ENCODE measurements around the gene CD200.
A peak's percentile ranks its signal among the peaks of the same experiment; 100 is the strongest.
"Not testable (repeated sequence)": the region's sequence is repeated elsewhere in the genome, so short reads cannot be mapped to it uniquely, and the experiment has no call there.

CD200 gene

GRCh38 chr3:112362221-112362620 is 29.3 kb downstream of the CD200 start:
- no peak for FAIRE-seq

DNA sequence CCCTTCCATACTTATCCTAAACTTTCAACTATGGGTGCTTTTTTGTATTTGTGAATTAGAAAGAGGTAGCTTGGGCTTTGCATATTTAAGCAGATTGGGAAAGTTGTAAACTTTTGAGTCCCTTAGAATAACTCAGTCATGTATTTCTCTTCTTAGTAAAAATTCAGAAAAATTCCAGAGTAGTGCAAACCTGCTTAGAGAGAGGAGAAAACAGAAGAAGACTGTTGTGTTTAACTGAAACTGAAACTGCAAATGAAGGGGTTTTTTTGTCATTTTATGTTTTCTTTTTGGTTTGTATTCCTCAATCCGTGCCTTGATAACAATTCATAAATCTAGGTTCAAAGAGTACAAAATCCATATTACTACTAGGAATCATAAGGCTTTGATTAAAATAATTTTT is 31.3 kb downstream of the CD200 start:
- FAIRE-seq = no peak

DNA sequence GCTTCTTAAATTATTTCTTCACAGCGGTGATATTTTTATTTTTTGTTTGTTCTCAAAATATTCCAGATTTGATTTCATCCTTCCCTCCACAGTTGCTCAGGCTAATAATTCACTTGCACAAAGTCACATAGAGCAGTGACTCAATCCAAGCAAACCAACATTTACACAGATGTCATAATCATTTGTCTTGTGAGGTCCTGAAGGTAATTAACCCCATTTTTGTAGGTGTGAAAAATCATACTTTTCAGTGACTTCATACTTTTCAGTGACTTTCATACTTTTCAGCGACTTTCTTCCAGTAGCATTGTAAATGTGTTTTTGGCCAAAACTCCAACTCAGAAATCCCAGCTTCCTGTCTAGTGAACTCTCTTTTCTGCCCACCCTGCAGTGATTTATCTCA is 32.1 kb downstream of the CD200 start:
- FAIRE-seq = no peak

GRCh38 chr3:112365636-112366035 is 32.7 kb downstream of the CD200 start:
- no peak for FAIRE-seq

GRCh38 chr3:112366522-112366921 is 33.6 kb downstream of the CD200 start:
- no peak for FAIRE-seq

DNA sequence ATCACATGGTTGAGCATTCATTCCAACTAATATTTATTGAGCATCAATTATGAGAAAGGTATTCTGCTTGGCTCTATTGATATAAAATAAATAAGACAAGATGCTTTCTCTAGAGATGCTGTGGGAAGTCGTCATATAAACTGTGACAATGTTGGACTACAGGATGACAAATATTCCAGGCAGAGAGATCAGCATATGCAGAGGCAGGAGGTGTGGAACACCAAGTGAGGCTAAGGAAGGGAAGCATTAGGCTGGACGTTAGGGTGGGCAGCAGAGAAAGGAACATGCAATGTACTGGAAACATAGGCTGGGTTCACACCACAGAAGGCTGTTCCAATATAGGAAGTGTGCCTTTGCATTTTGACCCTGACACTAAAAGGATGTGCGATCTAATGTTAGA is 38.6 kb downstream of the CD200 start:
- FAIRE-seq = no peak

GRCh38 chr3:112372396-112372795 is 39.4 kb downstream of the CD200 start:
- FAIRE-seq = no peak

- FAIRE-seq = no peak
Measured at GRCh38 chr3:112373476-112373875, 40.5 kb downstream of the CD200 start.

- FAIRE-seq = no peak
Measured at GRCh38 chr3:112373924-112374323, 41.0 kb downstream of the CD200 start.

GRCh38 chr3:112374333-112374734 is 41.4 kb downstream of the CD200 start:
- FAIRE-seq = no peak

DNA sequence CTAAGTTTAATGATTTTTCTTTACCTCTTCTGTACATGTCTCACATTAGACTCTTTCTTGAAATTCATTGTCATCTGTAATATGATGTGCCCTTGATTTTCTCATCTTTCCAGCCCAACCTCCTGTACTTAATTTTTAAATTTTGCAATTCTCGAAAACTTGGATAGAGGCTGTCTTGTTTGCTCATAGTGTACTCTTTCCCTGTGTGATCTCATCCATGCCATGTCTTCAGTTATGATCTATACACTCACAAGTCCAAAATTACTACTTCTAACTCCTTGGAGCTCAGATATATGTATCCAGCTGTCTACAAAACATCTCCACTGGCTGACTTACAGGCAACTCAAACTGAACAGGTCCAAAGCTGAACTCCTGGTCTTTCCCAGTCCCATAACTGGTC is 42.2 kb downstream of the CD200 start:
- no peak for FAIRE-seq

GRCh38 chr3:112376241-112376911 is 43.4 kb downstream of the CD200 start:
- FAIRE-seq = no peak

DNA sequence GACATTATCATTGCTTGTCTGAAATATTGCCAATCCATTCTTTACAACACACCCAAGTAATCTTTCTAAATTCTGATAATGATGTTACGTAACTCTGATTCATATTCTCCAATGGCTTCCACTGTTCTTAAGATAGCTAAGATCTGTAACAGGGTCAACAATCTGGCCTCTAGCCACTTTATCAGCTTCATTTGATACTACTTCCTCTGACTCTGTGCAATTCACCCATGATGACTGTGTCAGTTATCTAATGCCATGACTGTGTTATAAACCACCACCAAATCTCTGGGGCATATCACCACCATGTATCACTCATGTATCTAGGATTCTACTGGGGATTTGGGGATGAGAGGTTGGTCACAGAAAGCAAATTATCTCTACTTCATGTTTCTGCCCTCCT is 44.0 kb downstream of the CD200 start:
- no peak for FAIRE-seq

DNA sequence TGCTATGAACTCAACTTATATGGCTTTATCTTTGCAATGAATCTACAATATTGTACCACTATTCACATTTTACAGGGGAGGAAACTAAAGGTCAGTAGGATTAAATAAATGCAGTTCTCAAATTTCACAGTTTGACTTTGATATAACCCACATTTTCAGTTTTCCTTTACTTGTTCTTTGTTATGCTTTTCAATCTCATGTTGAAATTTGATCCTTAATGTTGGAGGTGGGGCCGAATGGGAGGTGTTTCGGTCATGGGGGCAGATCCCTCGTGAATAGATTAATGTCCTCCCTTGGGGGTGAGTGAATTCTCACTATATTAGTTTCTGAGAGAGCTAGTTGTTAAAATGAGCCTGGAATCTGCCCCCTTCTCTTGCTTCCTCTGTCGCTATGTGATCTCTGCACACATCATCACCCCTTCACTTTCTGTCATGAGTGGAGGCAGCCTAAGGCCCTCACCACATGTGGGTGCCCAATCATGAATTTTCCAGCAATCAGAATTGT is 44.7 kb downstream of the CD200 start:
- FAIRE-seq = no peak

GRCh38 chr3:112378347-112378746 is 45.4 kb downstream of the CD200 start:
- not testable (repeated sequence) for FAIRE-seq

- FAIRE-seq = no peak
Measured at GRCh38 chr3:112379020-112379690, 46.2 kb downstream of the CD200 start.

GRCh38 chr3:112381673-112382542 is 49.0 kb downstream of the CD200 start:
- no peak for FAIRE-seq

- FAIRE-seq = no peak
Measured at GRCh38 chr3:112382543-112383160, 49.7 kb downstream of the CD200 start.

DNA sequence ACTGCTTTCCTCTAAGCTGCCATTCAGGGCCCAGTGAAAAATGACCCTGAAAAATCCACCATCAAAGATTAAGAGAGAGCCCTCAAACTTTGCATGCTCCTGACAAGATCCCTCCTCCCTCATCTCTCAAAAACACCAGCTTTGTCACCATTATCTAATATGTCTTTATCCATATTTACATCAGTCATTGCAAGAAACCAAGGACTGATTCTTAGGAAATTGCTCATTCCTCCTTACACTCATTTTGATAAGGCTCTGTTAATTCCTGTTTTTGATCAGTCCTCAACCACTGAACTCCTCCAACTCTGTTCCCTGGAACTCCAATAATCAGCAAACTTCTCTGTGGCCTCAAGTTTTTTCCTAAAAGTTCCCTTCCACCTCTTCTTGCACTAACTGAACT is 51.8 kb downstream of the CD200 start:
- no peak for FAIRE-seq

DNA sequence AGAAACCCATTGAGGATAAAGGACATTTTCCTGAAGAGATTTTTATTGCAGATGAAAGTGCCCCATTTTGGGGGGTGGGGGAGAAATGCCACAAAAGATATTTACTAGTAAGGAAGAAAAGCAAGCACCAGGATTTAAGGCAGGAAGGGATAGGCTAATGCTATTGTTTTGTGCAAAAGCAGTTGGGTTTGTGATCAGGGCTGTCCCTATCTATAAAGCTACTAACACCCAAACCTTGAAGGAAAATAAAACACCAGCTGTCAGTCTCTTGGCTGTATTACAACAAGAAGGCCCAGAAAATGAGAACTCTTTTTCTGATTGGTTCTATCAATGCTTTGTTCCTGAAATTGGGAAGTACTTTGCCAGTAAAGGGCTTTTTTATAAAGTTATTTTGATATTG is 56.0 kb downstream of the CD200 start:
- no peak for FAIRE-seq

DNA sequence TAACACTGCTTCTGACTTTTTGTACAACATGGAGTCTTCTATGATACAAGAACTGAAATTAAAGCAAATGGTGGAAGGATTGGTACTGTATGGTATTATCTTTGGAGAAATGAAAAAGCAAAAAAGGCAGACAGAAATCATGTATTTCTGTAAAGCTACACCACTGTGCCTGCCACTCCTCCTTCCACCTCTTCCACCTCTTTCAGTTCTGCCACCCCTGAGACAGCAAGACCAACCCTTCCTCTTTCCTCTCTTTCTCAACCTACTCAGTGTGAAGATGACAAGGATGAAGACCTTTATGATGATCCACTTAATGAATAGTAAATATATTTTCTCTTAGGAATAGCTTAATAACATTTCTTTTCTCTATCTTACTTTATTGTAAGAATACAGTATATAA is 57.0 kb downstream of the CD200 start:
- peak; percentile 80 for FAIRE-seq

DNA sequence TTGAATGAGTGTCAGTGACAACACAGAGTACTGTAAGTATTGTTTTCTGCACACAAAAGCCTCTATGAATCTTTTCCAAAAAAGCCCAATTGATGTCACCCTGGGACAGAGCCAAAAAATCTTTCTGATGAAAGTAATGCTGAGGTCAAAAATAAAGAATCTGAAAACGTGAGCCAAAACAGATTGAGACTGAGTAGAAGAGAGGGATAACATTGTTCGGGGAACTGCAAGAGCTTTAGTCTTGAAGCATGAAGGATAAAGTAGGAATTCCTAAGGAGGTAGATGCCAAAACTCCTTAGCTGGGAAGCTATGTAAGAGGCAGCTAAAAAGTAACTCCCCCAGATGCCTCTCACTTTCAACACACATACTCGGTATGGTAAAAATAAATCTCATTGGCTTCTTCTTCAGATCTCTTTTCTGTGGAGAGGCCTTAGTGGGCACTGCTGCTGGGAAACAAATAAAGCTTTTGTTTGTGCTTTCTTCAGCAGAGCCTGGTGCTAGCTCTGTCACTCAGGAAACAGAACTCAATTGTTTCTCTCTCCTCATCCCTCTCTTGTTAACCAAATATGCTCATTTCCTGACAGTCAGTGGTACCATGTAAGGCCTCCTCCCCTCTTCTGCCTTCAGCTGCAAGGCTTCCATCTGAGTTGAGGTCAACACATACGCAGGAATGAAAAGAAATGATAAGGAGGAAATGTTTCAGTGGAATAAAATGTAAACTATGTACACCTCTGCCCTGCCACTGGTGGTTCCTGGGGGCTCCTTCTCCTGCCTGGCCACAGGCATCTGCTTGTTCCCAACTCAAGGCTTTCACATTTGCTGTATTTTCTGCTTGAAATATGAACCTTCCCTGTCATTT is 58.1 kb downstream of the CD200 start:
- no peak for FAIRE-seq

Measured in colon (tissue), 2 donors.